DND-41 (cell line): ENCODE measurements around the gene SLC2A11.

ENCODE experiments used
- CTCF ChIP-seq: IDR thresholded peaks from 2 replicates; pipeline ENCODE4 v1.5.1; 2012; ENCODE audit warnings: borderline replicate concordance, low read length, moderate library complexity, mild to moderate bottlenecking; ENCODE audit not compliant: poor library complexity, severe bottlenecking; ENCODE audit errors: extremely low read depth
- EZH2 ChIP-seq: IDR thresholded peaks from 3 replicates; pipeline ENCODE4 v1.6.1; 2012; ENCODE audit warnings: borderline replicate concordance, low read depth, mild to moderate bottlenecking, moderate library complexity, low read length, inconsistent platforms; ENCODE audit not compliant: severe bottlenecking

- no peak for TF ChIP-seq EZH2
- no peak for TF ChIP-seq CTCF
These were observed 41.5 kb downstream of the SLC2A11 start for GRCh38 chr22:23899042-23899745.
